Measurements from ENCODE around the gene SCN5A.

Gene SCN5A

GRCh38 chr3:38542401-38543298 lies 106.8 kb downstream of the SCN5A start:
- DNase-seq = no peak
- Histone ChIP-seq H3K36me3 (no peaks in the 10 kb centered on the region), H3K9me3 (ENCODE audit: severe bottlenecking) (no peaks in the 10 kb centered on the region), H3K27me3 (ENCODE audit: insufficient read depth, low read depth, severe bottlenecking) (no peaks in the 10 kb centered on the region), H3K27ac (no peak overlapping the region), H3K4me3 (ENCODE audit: low read depth, low read length) (no peak overlapping the region)
- TF ChIP-seq CTCF (IDR thresholded peaks at IDR 0.05; ENCODE audit: low read depth, low read length) = no peak

- Histone ChIP-seq H3K9me3 (ENCODE audit: severe bottlenecking) (no peaks in the 10 kb centered on the region), H3K27ac (no peak overlapping the region), H3K36me3 (no peaks in the 10 kb centered on the region), H3K27me3 (ENCODE audit: insufficient read depth, low read depth, severe bottlenecking) (no peaks in the 10 kb centered on the region), H3K4me3 (ENCODE audit: low read depth, low read length) (no peak overlapping the region)
- TF ChIP-seq CTCF (IDR thresholded peaks at IDR 0.05; ENCODE audit: low read depth, low read length) = no peak
- DNase-seq = no peak
Observed at GRCh38 chr3:38541806-38542205, 107.7 kb downstream of the SCN5A start.

GRCh38 chr3:38538773-38539353 lies 110.6 kb downstream of the SCN5A start:
- Histone ChIP-seq H3K36me3 (no peaks in the 10 kb centered on the region; the same call in 1 of the 2 replicates), H3K27ac (no peak overlapping the region), H3K9me3 (ENCODE audit: severe bottlenecking) (no peaks in the 10 kb centered on the region), H3K4me3 (ENCODE audit: low read depth, low read length) (no peak overlapping the region), H3K27me3 (ENCODE audit: insufficient read depth, low read depth, severe bottlenecking) (no peaks in the 10 kb centered on the region)
- no peak for TF ChIP-seq CTCF (IDR thresholded peaks at IDR 0.05; ENCODE audit: low read depth, low read length)
- no peak for DNase-seq

GRCh38 chr3:38536671-38537070 lies 112.8 kb downstream of the SCN5A start:
- Histone ChIP-seq H3K36me3 (no peaks in the 10 kb centered on the region; the same call in 1 of the 2 replicates), H3K9me3 (ENCODE audit: severe bottlenecking) (no peaks in the 10 kb centered on the region), H3K27me3 (ENCODE audit: insufficient read depth, low read depth, severe bottlenecking) (no peaks in the 10 kb centered on the region), H3K27ac (no peak overlapping the region), H3K4me3 (ENCODE audit: low read depth, low read length) (no peak overlapping the region)
- DNase-seq = no peak
- TF ChIP-seq CTCF (IDR thresholded peaks at IDR 0.05; ENCODE audit: low read depth, low read length) = no peak

GRCh38 chr3:38534604-38535003 lies 114.9 kb downstream of the SCN5A start:
- no peaks in the 10 kb centered on the region for H3K27me3 ChIP-seq (ENCODE audit: insufficient read depth, low read depth, severe bottlenecking)
- H3K27ac ChIP-seq = no peak overlapping the region
- no peak overlapping the region for H3K4me3 ChIP-seq (ENCODE audit: low read depth, low read length)
- no peaks in the 10 kb centered on the region for H3K9me3 ChIP-seq (ENCODE audit: severe bottlenecking)
- no peak for DNase-seq
- H3K36me3 ChIP-seq = no peaks in the 10 kb centered on the region; the same call in 1 of the 2 replicates
- no peak for TF ChIP-seq CTCF (IDR thresholded peaks at IDR 0.05; ENCODE audit: low read depth, low read length)
